Fibroblast of lung (primary cell): Measurements from ENCODE around the gene ZNF366. TPM values are rescaled to one million over a fixed set of nuclear protein-coding genes. Genes with fewer than 3 reads are reported as not detected.
A peak's percentile ranks its signal among the peaks of the same experiment; 100 is the strongest.

Experiments used
- DNase-seq, 2 donors: peaks; one replicate each; pipeline versions ENCODE4 v3.0.0 to v3.0.0-alpha.2; 2010; ENCODE audit warnings: low read depth in 2 of 2
- H2AFZ ChIP-seq: 2 replicates; pipeline ENCODE4 v1.5.1; 2012; ENCODE audit warnings: low read length, control low read depth, inconsistent platforms
- H3K27ac ChIP-seq: 2 replicates; pipeline ENCODE4 v1.5.1; 2011; ENCODE audit warnings: low read length, control low read depth; ENCODE audit not compliant: insufficient read depth
- H3K27me3 ChIP-seq: 2 replicates; pipeline ENCODE4 v1.5.1; 2011; ENCODE audit warnings: mild to moderate bottlenecking, low read length; ENCODE audit not compliant: control insufficient read depth, insufficient read depth
- H3K36me3 ChIP-seq: 2 replicates; pipeline ENCODE4 v1.5.1; 2011; ENCODE audit warnings: low read length; ENCODE audit not compliant: control insufficient read depth, insufficient read depth
- H3K4me1 ChIP-seq: 2 replicates; pipeline ENCODE4 v1.5.1; 2011; ENCODE audit warnings: low read length; ENCODE audit not compliant: control insufficient read depth, insufficient read depth; ENCODE audit errors: extremely low read depth
- H3K4me2 ChIP-seq: 2 replicates; pipeline ENCODE4 v1.5.1; 2011; ENCODE audit warnings: low read length, control low read depth; ENCODE audit not compliant: insufficient read depth; ENCODE audit errors: extremely low read depth
- H3K4me3 ChIP-seq, 4 experiments: fragments of 200-600 bp in 1 of 4; sonication (generic) in 1 of 4; replicated peaks in 1 of 4; 2 replicates each; pipeline ENCODE4 v1.5.1; 2011 to 2016; ENCODE audit warnings: low read length in 4 of 4, low read depth in 3 of 4, mild to moderate bottlenecking in 3 of 4, control low read depth in 2 of 4, inconsistent platforms in 1 of 4, mixed read lengths in 1 of 4; ENCODE audit not compliant: insufficient read depth in 1 of 4; ENCODE audit errors: control extremely low read depth in 1 of 4
- H3K79me2 ChIP-seq: 2 replicates; pipeline ENCODE4 v1.5.1; 2012; ENCODE audit warnings: mild to moderate bottlenecking, low read length, inconsistent platforms; ENCODE audit not compliant: control insufficient read depth, insufficient read depth
- H3K9ac ChIP-seq: 2 replicates; pipeline ENCODE4 v1.5.1; 2011; ENCODE audit warnings: mild to moderate bottlenecking, low read length, control low read depth; ENCODE audit not compliant: insufficient read depth
- H3K9me3 ChIP-seq: 2 replicates; pipeline ENCODE4 v1.5.1; 2012; ENCODE audit warnings: low read depth, low read length; ENCODE audit not compliant: control insufficient read depth, insufficient read depth
- H4K20me1 ChIP-seq: 2 replicates; pipeline ENCODE4 v1.5.1; 2011; ENCODE audit warnings: low read length; ENCODE audit not compliant: control insufficient read depth, insufficient read depth; ENCODE audit errors: extremely low read depth
- CTCF ChIP-seq, 2 donors: IDR thresholded peaks in 1 of 2; conservative IDR thresholded peaks in 1 of 2; 1 replicate in 1 of 2; 2 replicates in 1 of 2; pipeline ENCODE4 v1.5.1; 2011 to 2012; ENCODE audit warnings: low read length in 2 of 2, control low read depth in 1 of 2, inconsistent platforms in 1 of 2, low read depth in 1 of 2, mild to moderate bottlenecking in 1 of 2
- EZH2 ChIP-seq: IDR thresholded peaks from 2 replicates; pipeline ENCODE4 v1.5.1; 2012; ENCODE audit warnings: low read length, control low read depth, mild to moderate bottlenecking; ENCODE audit errors: missing control alignments
- polyA plus RNA-seq, 2 donors: library from polyadenylated mRNA; depleted of rRNA in 1 of 2; stranded (reverse) in 1 of 2; unstranded in 1 of 2; fragments of >200 nt; gene quantifications; 2 replicates each; pipeline ENCODE4 v1.2.1, GENCODE V29; 2011 to 2012; ENCODE audit warnings: missing spikeins in 1 of 2
- total RNA-seq: library from RNA; depleted of rRNA; stranded (reverse); fragments of >200 nt; gene quantifications from 2 replicates; pipeline ENCODE4 v1.2.1, GENCODE V29; 2014

The ZNF366 gene
- total and polyA plus RNA-seq, 2 donors (not counting 1 experiment from before 2014, with no cell fraction given) = not detected

- no peak overlapping the region for H3K4me2 ChIP-seq
- no peaks in the 10 kb centered on the region for H3K27me3 ChIP-seq
- H3K4me3 ChIP-seq = no peak overlapping the region
- H3K79me2 ChIP-seq = no peaks in the 10 kb centered on the region
- H3K27ac ChIP-seq = no peak overlapping the region
- DNase-seq = no peak
- H2AFZ ChIP-seq = no peak overlapping the region
- no peak overlapping the region for H3K9ac ChIP-seq
- H3K4me1 ChIP-seq = peaks cover 7% of the 10 kb centered on the region
- TF ChIP-seq EZH2 (no peak), CTCF (conservative IDR thresholded peaks at IDR 0.05 in 1 of 2, IDR thresholded peaks at IDR 0.05 in 1 of 2; ENCODE audit: low read depth in 1 of 2, low read length in 2 of 2) (no peak)
- H4K20me1 ChIP-seq = no peaks in the 10 kb centered on the region
- H3K36me3 ChIP-seq = no peaks in the 10 kb centered on the region
- no peaks in the 10 kb centered on the region for H3K9me3 ChIP-seq
Measured at GRCh38 chr5:72468606-72469005, 38.6 kb downstream of the ZNF366 start.

GRCh38 chr5:72468024-72468423, 39.2 kb downstream of the ZNF366 start:
- no peaks in the 10 kb centered on the region for H3K27me3 ChIP-seq
- H3K9ac ChIP-seq = no peak overlapping the region
- no peak overlapping the region for H2AFZ ChIP-seq
- H3K4me2 ChIP-seq = no peak overlapping the region
- peak; percentile 80 to 84 for DNase-seq
- H3K36me3 ChIP-seq = no peaks in the 10 kb centered on the region
- H3K4me1 ChIP-seq = peaks cover 7% of the 10 kb centered on the region
- TF ChIP-seq EZH2 = no peak
- no peak for TF ChIP-seq CTCF (conservative IDR thresholded peaks at IDR 0.05 in 1 of 2, IDR thresholded peaks at IDR 0.05 in 1 of 2; ENCODE audit: low read depth in 1 of 2, low read length in 2 of 2)
- H3K27ac ChIP-seq = no peak overlapping the region
- no peaks in the 10 kb centered on the region for H3K9me3 ChIP-seq
- H3K4me3 ChIP-seq = no peak overlapping the region
- H3K79me2 ChIP-seq = no peaks in the 10 kb centered on the region
- no peaks in the 10 kb centered on the region for H4K20me1 ChIP-seq

GRCh38 chr5:72467461-72467860, 39.7 kb downstream of the ZNF366 start:
- Histone ChIP-seq H3K79me2 (no peaks in the 10 kb centered on the region), H4K20me1 (no peaks in the 10 kb centered on the region), H2AFZ (no peak overlapping the region), H3K27me3 (no peaks in the 10 kb centered on the region), H3K36me3 (no peaks in the 10 kb centered on the region), H3K9ac (no peak overlapping the region), H3K4me2 (no peak overlapping the region), H3K4me1 (peaks cover 7% of the 10 kb centered on the region), H3K9me3 (no peaks in the 10 kb centered on the region), H3K27ac (no peak overlapping the region), H3K4me3 (no peak overlapping the region)
- TF ChIP-seq EZH2 (no peak), CTCF (conservative IDR thresholded peaks at IDR 0.05 in 1 of 2, IDR thresholded peaks at IDR 0.05 in 1 of 2; ENCODE audit: low read depth in 1 of 2, low read length in 2 of 2) (no peak)
- peak in 1 of 2 donors; percentile 26 for DNase-seq
